WERI-Rb-1 (cell line): Measurements from ENCODE around the gene SKIC2.
"Not testable (repeated sequence)": the region's sequence is repeated elsewhere in the genome, so short reads cannot be mapped to it uniquely, and the experiment has no call there.

ENCODE experiments used
- DNase-seq: peaks from one replicate; pipeline ENCODE4 v3.0.0-alpha.2; 2020
- H3K27ac ChIP-seq: fragments of 250-450 bp; sonication (Bioruptor Pico); 2 replicates; pipeline ENCODE4 v1.5.1; 2020; ENCODE audit warnings: mild to moderate bottlenecking, moderate library complexity
- H3K27me3 ChIP-seq: fragments of 250-450 bp; sonication (Bioruptor Pico); 2 replicates; pipeline ENCODE4 v1.5.1; 2021; ENCODE audit warnings: mild to moderate bottlenecking, low read depth, moderate library complexity; ENCODE audit not compliant: insufficient read depth, severe bottlenecking
- H3K36me3 ChIP-seq: fragments of 250-450 bp; sonication (Bioruptor Pico); 2 replicates; pipeline ENCODE4 v1.5.1; 2020; ENCODE audit warnings: mild to moderate bottlenecking, moderate library complexity
- H3K4me3 ChIP-seq: 2 replicates; pipeline ENCODE4 v1.5.1; 2011; ENCODE audit warnings: low read depth, mild to moderate bottlenecking, control low read depth, low read length
- H3K9me3 ChIP-seq: fragments of 250-450 bp; sonication (Bioruptor Pico); 2 replicates; pipeline ENCODE4 v1.5.1; 2021; ENCODE audit warnings: mild to moderate bottlenecking, moderate library complexity; ENCODE audit not compliant: severe bottlenecking
- CTCF ChIP-seq: IDR thresholded peaks from 2 replicates; pipeline ENCODE4 v1.5.1; 2011; ENCODE audit warnings: low read depth, mild to moderate bottlenecking, control low read depth, inconsistent platforms, low read length

SKIC2 gene

GRCh38 chr6:31927863-31928671 is 30.9 kb upstream of the SKIC2 start:
- no peaks in the 10 kb centered on the region for H3K36me3 ChIP-seq
- no peaks in the 10 kb centered on the region for H3K27me3 ChIP-seq
- no peak overlapping the region for H3K27ac ChIP-seq
- no peak for DNase-seq
- no peak overlapping the region for H3K4me3 ChIP-seq
- TF ChIP-seq CTCF, result no peak
- H3K9me3 ChIP-seq, result peaks cover 7% of the 10 kb centered on the region

- Histone ChIP-seq H3K9me3 (peaks cover 7% of the 10 kb centered on the region), H3K27me3 (no peaks in the 10 kb centered on the region), H3K4me3 (no peak overlapping the region), H3K36me3 (no peaks in the 10 kb centered on the region), H3K27ac (no peak overlapping the region)
- no peak for DNase-seq
- no peak for TF ChIP-seq CTCF
Measured at GRCh38 chr6:31928672-31928939, 30.4 kb upstream of the SKIC2 start.

GRCh38 chr6:31930962-31931361 is 28.0 kb upstream of the SKIC2 start:
- H3K27ac ChIP-seq, result no peak overlapping the region
- no peak for TF ChIP-seq CTCF
- no peak overlapping the region for H3K4me3 ChIP-seq
- H3K9me3 ChIP-seq, result peaks cover 4% of the 10 kb centered on the region
- no peaks in the 10 kb centered on the region for H3K27me3 ChIP-seq
- DNase-seq, result no peak
- no peaks in the 10 kb centered on the region for H3K36me3 ChIP-seq

GRCh38 chr6:31932137-31932536 is 26.8 kb upstream of the SKIC2 start:
- H3K27ac ChIP-seq, H3K27me3 ChIP-seq, H3K36me3 ChIP-seq, H3K4me3 ChIP-seq, H3K9me3 ChIP-seq, DNase-seq: not testable (repeated sequence)

GRCh38 chr6:31933537-31933936 is 25.4 kb upstream of the SKIC2 start:
- TF ChIP-seq CTCF, result no peak
- Histone ChIP-seq H3K27me3 (no peaks in the 10 kb centered on the region), H3K36me3 (no peaks in the 10 kb centered on the region), H3K27ac (no peak overlapping the region), H3K4me3 (no peak overlapping the region), H3K9me3 (peaks cover 3% of the 10 kb centered on the region)
- no peak for DNase-seq

- H3K27ac ChIP-seq, result no peak overlapping the region
- no peak for TF ChIP-seq CTCF
- H3K36me3 ChIP-seq, result no peaks in the 10 kb centered on the region
- DNase-seq, result no peak
- peaks cover 3% of the 10 kb centered on the region for H3K9me3 ChIP-seq
- H3K4me3 ChIP-seq, result no peak overlapping the region
- H3K27me3 ChIP-seq, result no peaks in the 10 kb centered on the region
Measured at GRCh38 chr6:31935021-31935420, 24.0 kb upstream of the SKIC2 start.
